T-cell (primary cell): ENCODE results near the gene IFITM2. TPM values are rescaled to one million over a fixed set of nuclear protein-coding genes. Genes with fewer than 3 reads are reported as not detected.
A peak's percentile ranks its signal among the peaks of the same experiment; 100 is the strongest.
"Not testable (repeated sequence)": the region's sequence is repeated elsewhere in the genome, so short reads cannot be mapped to it uniquely, and the experiment has no call there.

Experiments used
- ATAC-seq, 4 experiments: fragments of 200-7000 bp in 3 of 4; fragments of 150-1000 bp in 1 of 4; cut with Tn5 transposase; replicated peaks in 1 of 4; 1 replicate in 3 of 4; 2 replicates in 1 of 4; pipeline ENCODE4 v1.10.0; 2021; ENCODE audit warnings: moderate library complexity in 3 of 4, mild to moderate bottlenecking in 2 of 4, moderate number of reproducible peaks in 1 of 4
- CTCF ChIA-PET, 2 donors: fragments of 300-600 bp; sonication (Branson Sonifier 250); formaldehyde crosslinking; loops; one replicate each; lab custom pipeline; 2022; ENCODE audit warnings: antibody characterized with exemption in 2 of 2; lab: Charles Lee
- POLR2A ChIA-PET, 2 donors: fragments of 300-600 bp; sonication (Branson Sonifier 250); formaldehyde crosslinking; loops; one replicate each; lab custom pipeline; 2022; ENCODE audit warnings: antibody characterized with exemption in 2 of 2; lab: Charles Lee
- DNase-seq, 35 experiments: peaks; one replicate each; pipeline versions ENCODE4 v3.0.0 to v3.0.0-alpha.2; 2013 to 2023
- H3K27ac ChIP-seq: one replicate; pipeline ENCODE4 v1.5.1; 2013; ENCODE audit warnings: low read length
- H3K27me3 ChIP-seq, 2 experiments: replicated peaks in 1 of 2; 1 replicate in 1 of 2; 2 replicates in 1 of 2; pipeline versions ENCODE4 v1.6.1 to v1.7.0; 2013; ENCODE audit warnings: low read length in 1 of 2, mixed read lengths in 1 of 2; ENCODE audit not compliant: control insufficient read depth in 2 of 2, insufficient read depth in 2 of 2; ENCODE audit errors: extremely low read depth in 1 of 2
- H3K36me3 ChIP-seq, 2 donors: 1 replicate in 1 of 2; 2 replicates in 1 of 2; pipeline versions ENCODE4 v1.6.1 to v1.7.0; 2013; ENCODE audit warnings: low read length in 1 of 2; ENCODE audit not compliant: control insufficient read depth in 2 of 2, insufficient read depth in 1 of 2; ENCODE audit errors: extremely low read depth in 1 of 2
- H3K4me1 ChIP-seq, 2 experiments: 1 replicate in 1 of 2; 2 replicates in 1 of 2; pipeline versions ENCODE4 v1.6.1 to v1.7.0; 2013; ENCODE audit warnings: low read length in 2 of 2, mixed read lengths in 1 of 2; ENCODE audit not compliant: insufficient read depth in 2 of 2, control insufficient read depth in 1 of 2; ENCODE audit errors: extremely low read depth in 1 of 2
- H3K4me3 ChIP-seq, 2 donors: 1 replicate in 1 of 2; 2 replicates in 1 of 2; pipeline versions ENCODE4 v1.5.1 to v1.7.0; 2013; ENCODE audit warnings: mild to moderate bottlenecking in 2 of 2, low read length in 1 of 2, moderate library complexity in 1 of 2; ENCODE audit not compliant: control insufficient read depth in 1 of 2; ENCODE audit errors: extremely low read depth in 1 of 2
- H3K9me3 ChIP-seq: 2 replicates; pipeline ENCODE4 v1.7.0; 2013
- H3K27ac Mint-ChIP-seq, 2 donors: one replicate each; pipeline ENCODE4 v1.8.0; 2020 to 2021; ENCODE audit warnings: mild to moderate bottlenecking in 2 of 2, mixed read lengths in 2 of 2
- H3K27me3 Mint-ChIP-seq, 2 donors: one replicate each; pipeline ENCODE4 v1.8.0; 2021 to 2022; ENCODE audit warnings: mixed read lengths in 2 of 2
- H3K36me3 Mint-ChIP-seq: one replicate; pipeline ENCODE4 v1.8.0; 2021; ENCODE audit warnings: mixed read lengths
- H3K4me1 Mint-ChIP-seq, 3 donors: one replicate each; pipeline ENCODE4 v1.8.0; 2020 to 2022; ENCODE audit warnings: mixed read lengths in 3 of 3, mild to moderate bottlenecking in 1 of 3
- H3K4me3 Mint-ChIP-seq, 3 donors: one replicate each; pipeline ENCODE4 v1.8.0; 2020 to 2022; ENCODE audit warnings: mild to moderate bottlenecking in 3 of 3, mixed read lengths in 3 of 3, moderate library complexity in 3 of 3
- H3K9me3 Mint-ChIP-seq, 3 donors: one replicate each; pipeline ENCODE4 v1.8.0; 2020 to 2022; ENCODE audit warnings: mixed read lengths in 3 of 3
- WGBS: methylation state at CpG from one replicate; pipeline ENCODE4 v1.1.5; 2013; ENCODE audit warnings: missing lambda C conversion rate; ENCODE audit not compliant: insufficient coverage; 5-methylcytosine and 5-hydroxymethylcytosine counted together
- total RNA-seq, 35 experiments: library from RNA in 6 of 35; stranded (reverse) in 6 of 35; fragments of 120-200 nt in 1 of 35; gene quantifications; one replicate each; pipeline versions ENCODE4 v1.2.1 to v1.2.4 and lab custom pipeline; 2013 to 2026

The IFITM2 gene
- total RNA-seq, 5 donors from 2014 or later (not counting 1 experiment from before 2014, with no cell fraction given), result 276 to 654 (median 359) TPM

DNA sequence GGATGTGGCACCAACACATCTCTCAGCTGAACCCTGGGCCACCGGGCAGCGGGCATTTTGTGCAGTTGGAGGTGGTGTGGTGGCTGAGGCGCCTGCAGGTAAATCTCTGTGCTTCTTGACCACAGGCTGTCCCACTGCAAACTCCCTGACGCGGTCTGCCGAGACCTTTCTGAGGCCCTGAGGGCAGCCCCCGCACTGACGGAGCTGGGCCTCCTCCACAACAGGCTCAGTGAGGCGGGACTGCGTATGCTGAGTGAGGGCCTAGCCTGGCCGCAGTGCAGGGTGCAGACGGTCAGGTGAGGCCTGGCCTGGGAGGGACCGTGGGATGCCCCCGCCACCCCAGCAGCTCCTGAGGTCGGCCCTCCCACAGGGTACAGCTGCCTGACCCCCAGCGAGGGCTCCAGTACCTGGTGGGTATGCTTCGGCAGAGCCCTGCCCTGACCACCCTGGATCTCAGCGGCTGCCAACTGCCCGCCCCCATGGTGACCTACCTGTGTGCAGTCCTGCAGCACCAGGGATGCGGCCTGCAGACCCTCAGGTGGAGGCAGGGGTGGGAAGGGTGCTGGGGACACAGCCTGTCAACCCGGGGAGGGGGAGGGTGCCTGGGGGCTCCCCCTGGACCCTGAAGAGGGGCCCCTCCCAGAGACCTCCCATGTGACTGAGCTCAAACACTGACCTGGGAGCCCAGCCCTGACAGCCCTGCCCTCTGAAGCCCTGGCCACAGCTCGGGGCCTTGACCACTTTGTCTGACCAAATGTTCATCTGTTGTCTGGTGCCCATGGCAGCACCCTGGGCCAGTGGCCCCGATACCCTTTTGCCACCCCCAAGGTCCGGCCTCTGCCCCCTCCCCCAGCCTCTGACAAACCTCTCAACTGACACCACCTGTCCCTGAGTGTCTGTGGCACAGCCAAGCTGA is 23.3 kb upstream of the IFITM2 start:
- peak overlapping the region in 1 of 3 donors; percentile 91 for H3K4me3 Mint-ChIP-seq
- peaks cover 0 to 72% of the 10 kb centered on the region in 2 experiments for H3K27me3 ChIP-seq

DNA sequence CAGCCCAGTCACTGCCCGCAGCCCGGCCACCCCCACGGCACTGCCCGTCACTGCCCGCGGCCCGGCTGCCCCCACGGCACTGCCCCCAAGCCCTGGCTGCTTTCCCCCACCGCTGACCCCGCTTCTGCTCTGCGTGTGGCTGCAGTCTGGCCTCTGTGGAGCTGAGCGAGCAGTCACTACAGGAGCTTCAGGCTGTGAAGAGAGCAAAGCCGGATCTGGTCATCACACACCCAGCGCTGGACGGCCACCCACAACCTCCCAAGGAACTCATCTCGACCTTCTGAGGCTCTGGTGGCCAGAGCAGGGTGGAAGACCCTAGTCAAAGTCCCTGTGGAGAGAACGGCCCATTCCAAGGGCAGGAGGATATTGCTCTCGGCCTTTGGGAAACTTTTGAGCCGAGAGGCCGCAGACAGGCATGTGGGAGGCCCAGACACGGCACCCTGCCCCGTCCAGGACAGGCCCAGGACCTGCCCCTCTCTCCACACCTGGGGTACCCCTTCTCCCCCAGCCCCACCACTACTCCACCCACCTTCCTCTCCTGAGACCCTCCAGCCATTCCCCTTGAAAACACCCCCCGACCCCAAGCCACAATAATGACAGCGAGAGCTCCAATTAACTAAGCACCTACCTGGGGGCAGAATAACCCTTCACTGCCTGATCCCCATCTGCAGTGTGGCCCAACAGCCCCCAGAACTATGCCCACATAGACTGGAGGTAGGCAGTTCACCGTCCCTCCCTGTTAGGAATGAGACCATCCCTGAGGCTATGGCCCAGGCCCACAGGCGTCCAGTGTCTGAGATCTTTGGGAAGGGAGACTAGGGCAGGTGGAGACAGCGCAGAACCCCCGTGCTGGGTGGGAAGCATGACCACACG is 22.4 kb upstream of the IFITM2 start:
- H3K36me3 Mint-ChIP-seq, result no peaks in the 10 kb centered on the region
- Histone ChIP-seq H3K27me3 (peaks cover 0 to 63% of the 10 kb centered on the region in 2 experiments), H3K9me3 (no peaks in the 10 kb centered on the region), H3K4me1 (peaks cover 15 to 74% of the 10 kb centered on the region in 2 experiments), H3K27ac (no peak overlapping the region), H3K4me3 (no peak overlapping the region), H3K36me3 (no peaks in the 10 kb centered on the region)
- POLR2A ChIA-PET, result interaction anchor here (0.6 to 0.8 kb wide), 2 partner anchors 10 to 77 kb away, joined by 3 to 5 read pairs; no protein-coding TSS in a partner anchor
- H3K4me3 Mint-ChIP-seq, result peak overlapping the region in 1 of 3 donors; percentile 42
- peak overlapping the region in 1 of 2 donors; percentile 15 for H3K27ac Mint-ChIP-seq
- peaks cover 47 to 68% (median 58%) of the 10 kb centered on the region in 3 donors for H3K4me1 Mint-ChIP-seq
- WGBS, result 89% methylated on average over 28 of the region's 29 CpGs
- H3K9me3 Mint-ChIP-seq, result no peaks in the 10 kb centered on the region
- DNase-seq (peak in 1 of 35 experiments; percentile 9), ATAC-seq (no peak)
- CTCF ChIA-PET, result no interaction called here
- peaks cover 0 to 14% of the 10 kb centered on the region in 2 donors for H3K27me3 Mint-ChIP-seq

More for the DNA sequence above, 23.3 kb upstream of the IFITM2 start:
- Histone ChIP-seq H3K9me3 (no peaks in the 10 kb centered on the region), H3K4me1 (peaks cover 12 to 74% of the 10 kb centered on the region in 2 experiments), H3K27ac (no peak overlapping the region), H3K36me3 (no peaks in the 10 kb centered on the region), H3K4me3 (no peak overlapping the region)
- Mint-ChIP-seq H3K27me3 (peaks cover 0 to 14% of the 10 kb centered on the region in 2 donors), H3K9me3 (no peaks in the 10 kb centered on the region), H3K36me3 (no peaks in the 10 kb centered on the region), H3K27ac (peak overlapping the region in 1 of 2 donors; percentile 39), H3K4me1 (peaks cover 44 to 62% (median 55%) of the 10 kb centered on the region in 3 donors)
- peak in 1 of 35 experiments; percentile 11 for DNase-seq
- ChIA-PET POLR2A (interaction anchor here in 1 of 2 donors (0.8 kb wide), 1 partner anchor 78 kb away, joined by 3 read pairs; no protein-coding TSS in a partner anchor), CTCF (no interaction called here)
- 84% methylated on average over 23 of the region's 24 CpGs for WGBS
- ATAC-seq, result no peak

DNA sequence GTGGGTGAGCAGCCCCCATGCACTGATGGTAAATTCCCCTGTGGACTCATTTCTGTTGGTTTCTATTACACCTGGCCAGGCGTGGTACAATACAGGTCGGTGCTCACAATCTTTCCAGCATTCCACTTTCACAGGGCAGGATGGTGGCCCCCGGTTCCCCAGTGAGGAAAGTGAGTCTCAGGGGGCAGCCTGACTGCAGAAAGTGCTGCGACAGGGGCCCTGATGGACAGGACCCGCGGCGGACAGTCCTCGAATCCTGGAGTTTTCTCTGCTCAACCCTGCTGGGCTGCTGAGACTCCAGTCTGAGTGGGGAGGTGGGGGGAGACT is 21.8 kb upstream of the IFITM2 start:
- H3K36me3 Mint-ChIP-seq, result no peaks in the 10 kb centered on the region

DNA sequence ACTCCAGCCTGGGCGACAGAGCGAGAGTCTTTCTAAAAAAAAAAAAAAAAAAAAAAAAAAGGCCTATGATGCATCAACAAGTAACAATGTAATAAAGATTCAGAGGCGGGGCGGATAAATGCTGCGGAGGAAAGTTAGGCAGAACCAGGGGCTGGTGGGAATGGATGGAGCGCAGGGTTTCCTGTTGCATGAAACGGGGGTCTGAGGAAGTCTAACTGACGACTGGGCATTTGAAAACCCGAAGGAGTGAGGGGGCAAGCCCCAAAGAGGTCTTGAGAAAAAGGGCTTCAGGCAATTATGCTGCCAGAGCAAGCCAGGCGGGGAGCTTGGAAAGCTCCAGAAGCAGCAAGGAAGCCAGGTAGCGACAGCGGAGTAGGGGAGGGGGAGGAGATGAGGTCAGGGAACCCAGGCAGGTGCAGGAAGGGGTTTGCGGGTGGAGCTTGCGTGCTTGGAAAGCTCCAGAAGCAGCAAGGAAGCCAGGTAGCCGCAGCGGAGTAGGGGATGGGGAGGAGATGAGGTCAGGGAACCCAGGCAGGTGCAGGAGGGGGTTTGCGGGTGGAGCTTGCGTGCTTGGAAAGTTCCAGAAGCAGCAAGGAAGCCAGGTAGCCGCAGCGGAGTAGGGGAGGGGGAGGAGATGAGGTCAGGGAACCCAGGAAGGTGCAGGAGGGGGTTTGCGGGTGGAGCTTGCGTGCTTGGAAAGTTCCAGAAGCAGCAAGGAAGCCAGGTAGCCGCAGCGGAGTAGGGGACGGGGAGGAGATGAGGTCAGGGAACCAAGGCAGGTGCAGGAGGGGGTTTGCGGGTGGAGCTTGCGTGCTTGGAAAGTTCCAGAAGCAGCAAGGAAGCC is 20.4 kb upstream of the IFITM2 start:
- not testable (repeated sequence) for H3K36me3 Mint-ChIP-seq, H3K36me3 ChIP-seq, H3K9me3 Mint-ChIP-seq, H3K27me3 Mint-ChIP-seq, H3K9me3 ChIP-seq
- Mint-ChIP-seq H3K27ac (peak overlapping the region; percentile 96 to 97), H3K4me3 (peak overlapping the region; percentile 92 to 99 (median 99)), H3K4me1 (peaks cover 43 to 66% (median 48%) of the 10 kb centered on the region in 3 donors)
- ChIA-PET POLR2A (interaction anchor here (0.7 to 1.1 kb wide), 2 partner anchors 18 to 1094 kb away, joined by 3 to 4 read pairs; no protein-coding TSS in a partner anchor), CTCF (interaction anchor here in 1 of 2 donors (0.7 to 3.9 kb wide), 3 partner anchors 25 to 276 kb away, joined by 3 to 17 read pairs (median 4); no protein-coding TSS in a partner anchor)
- DNase-seq (peak in 34 of 35 experiments; percentile 32 to 91 (median 67)), ATAC-seq (peak; percentile 1 to 19 (median 1))
- Histone ChIP-seq H3K27me3 (peaks cover 0 to 46% of the 10 kb centered on the region in 2 experiments), H3K4me3 (peak overlapping the region; percentile 77 to 97), H3K27ac (peak overlapping the region; percentile 84), H3K4me1 (peaks cover 18 to 70% of the 10 kb centered on the region in 2 experiments)
- WGBS, result 19% methylated on average over 15 of the region's 27 CpGs

More for the DNA sequence above, 21.8 kb upstream of the IFITM2 start:
- no peaks in the 10 kb centered on the region for H3K9me3 ChIP-seq
- WGBS, result 80% methylated on average over 2 of the region's 8 CpGs
- H3K27ac Mint-ChIP-seq, result peak overlapping the region in 1 of 2 donors; percentile 15
- POLR2A ChIA-PET, result interaction anchor here in 1 of 2 donors (0.6 kb wide), 1 partner anchor 9 kb away, joined by 5 read pairs; no protein-coding TSS in a partner anchor
- H3K9me3 Mint-ChIP-seq, result no peaks in the 10 kb centered on the region
- ATAC-seq, result no peak
- H3K4me3 ChIP-seq, result no peak overlapping the region
- H3K4me3 Mint-ChIP-seq, result peak overlapping the region in 1 of 3 donors; percentile 99
- H3K4me1 Mint-ChIP-seq, result peaks cover 47 to 72% (median 56%) of the 10 kb centered on the region in 3 donors
- H3K27ac ChIP-seq, result no peak overlapping the region
- peaks cover 17 to 76% of the 10 kb centered on the region in 2 experiments for H3K4me1 ChIP-seq
- peaks cover 0 to 12% of the 10 kb centered on the region in 2 donors for H3K27me3 Mint-ChIP-seq
- no peaks in the 10 kb centered on the region for H3K36me3 ChIP-seq
- CTCF ChIA-PET, result no interaction called here
- peaks cover 0 to 60% of the 10 kb centered on the region in 2 experiments for H3K27me3 ChIP-seq
- DNase-seq, result no peak

DNA sequence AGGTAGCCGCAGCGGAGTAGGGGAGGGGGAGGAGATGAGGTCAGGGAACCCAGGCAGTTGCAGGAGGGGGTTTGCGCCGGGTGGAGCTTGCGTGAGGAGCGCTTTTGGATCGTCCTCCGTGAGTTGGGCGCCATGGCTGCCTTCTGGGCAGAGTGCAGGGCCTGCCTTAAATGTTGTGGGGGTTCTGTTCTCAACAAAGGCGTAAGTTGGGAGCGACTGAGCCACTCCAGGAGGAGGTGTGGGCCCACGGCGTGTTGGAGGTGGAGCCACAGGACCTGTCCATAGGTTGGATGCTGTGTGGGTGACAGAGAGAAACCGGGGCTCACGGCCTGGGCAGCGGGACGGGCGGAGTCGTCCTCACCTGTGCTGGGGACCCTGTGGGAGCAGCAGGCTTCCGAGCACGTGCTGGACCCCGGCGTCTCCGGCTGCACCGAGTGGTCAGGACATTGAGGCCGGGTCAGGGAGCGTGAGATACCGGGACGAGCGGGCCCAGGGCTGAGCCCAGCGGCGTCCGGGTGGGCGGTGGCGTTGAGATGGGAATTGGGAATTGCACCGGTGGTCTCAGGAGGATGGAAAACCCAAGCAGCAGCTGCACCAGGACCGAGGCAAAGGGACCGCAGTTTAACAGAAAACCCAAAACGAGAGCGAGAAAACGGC is 19.7 kb upstream of the IFITM2 start:
- WGBS, result 10% methylated on average over 39 of the region's 41 CpGs
- Histone ChIP-seq H3K36me3 (peaks cover 0 to 3% of the 10 kb centered on the region in 2 donors), H3K9me3 (no peaks in the 10 kb centered on the region), H3K4me1 (peaks cover 18 to 69% of the 10 kb centered on the region in 2 experiments), H3K4me3 (peak overlapping the region; percentile 77 to 97), H3K27me3 (peaks cover 0 to 39% of the 10 kb centered on the region in 2 experiments), H3K27ac (peak overlapping the region; percentile 84)
- CTCF ChIA-PET, result interaction anchor here in 1 of 2 donors (0.8 to 3.9 kb wide), 3 partner anchors 37 to 276 kb away, joined by 3 to 17 read pairs (median 4); partner anchors contain the start of gene PSMD13
- POLR2A ChIA-PET, result interaction anchor here in 1 of 2 donors (1.1 kb wide), 1 partner anchor 18 kb away, joined by 3 read pairs; no protein-coding TSS in a partner anchor
- Mint-ChIP-seq H3K36me3 (peaks cover 2% of the 10 kb centered on the region), H3K27ac (peak overlapping the region; percentile 96 to 99), H3K4me3 (peak overlapping the region; percentile 92 to 99 (median 99)), H3K9me3 (no peaks in the 10 kb centered on the region), H3K27me3 (no peaks in the 10 kb centered on the region), H3K4me1 (peaks cover 36 to 58% (median 41%) of the 10 kb centered on the region in 3 donors)
- ATAC-seq (peak; percentile 30 to 49 (median 40)), DNase-seq (peak in 19 of 35 experiments; percentile 37 to 84 (median 53))
